Glutamatergic neuron (in vitro differentiated cells): ENCODE results near the gene EXOC4. TPM values are rescaled to one million over a fixed set of nuclear protein-coding genes. Genes with fewer than 3 reads are reported as not detected.

Experiments used
- DNase-seq: peaks from one replicate; pipeline ENCODE4 v3.0.0; 2022
- H3K27ac Mint-ChIP-seq: one replicate; pipeline ENCODE4 v1.8.0; 2020; ENCODE audit warnings: mild to moderate bottlenecking, mixed read lengths, inconsistent platforms; ENCODE audit not compliant: unreplicated experiment
- H3K27me3 Mint-ChIP-seq: one replicate; pipeline ENCODE4 v1.8.0; 2020; ENCODE audit warnings: mild to moderate bottlenecking, moderate library complexity, mixed read lengths, inconsistent platforms; ENCODE audit not compliant: unreplicated experiment
- H3K36me3 Mint-ChIP-seq: one replicate; pipeline ENCODE4 v1.8.0; 2020; ENCODE audit warnings: mild to moderate bottlenecking, mixed read lengths, inconsistent platforms; ENCODE audit not compliant: unreplicated experiment
- H3K4me1 Mint-ChIP-seq: one replicate; pipeline ENCODE4 v1.8.0; 2020; ENCODE audit warnings: mild to moderate bottlenecking, low read depth, mixed read lengths, inconsistent platforms; ENCODE audit not compliant: unreplicated experiment
- H3K4me3 Mint-ChIP-seq: one replicate; pipeline ENCODE4 v1.8.0; 2020; ENCODE audit warnings: mild to moderate bottlenecking, mixed read lengths, inconsistent platforms; ENCODE audit not compliant: unreplicated experiment
- H3K9me3 Mint-ChIP-seq: one replicate; pipeline ENCODE4 v1.8.0; 2020; ENCODE audit warnings: mild to moderate bottlenecking, moderate library complexity, mixed read lengths, inconsistent platforms; ENCODE audit not compliant: unreplicated experiment
- total RNA-seq: library from RNA; stranded (reverse); fragmentation: NEBNext Ultra II Directional; extraction: Animal tissue kit (Norgen Biotek cat#: 25700); gene quantifications from one replicate; pipeline ENCODE4 v1.2.1, GENCODE V29; 2021; ENCODE audit not compliant: unreplicated experiment
- TF ChIP-seq, protein P1 (sequence below): fragments of 200-600 bp; sonication (generic); IDR thresholded peaks from one replicate; pipeline ENCODE4 v1.5.0; 2021; ENCODE audit not compliant: partially characterized antibody, unreplicated experiment

The EXOC4 gene
- total RNA-seq, 1 donor from 2014 or later, result 73.8 TPM

DNA sequence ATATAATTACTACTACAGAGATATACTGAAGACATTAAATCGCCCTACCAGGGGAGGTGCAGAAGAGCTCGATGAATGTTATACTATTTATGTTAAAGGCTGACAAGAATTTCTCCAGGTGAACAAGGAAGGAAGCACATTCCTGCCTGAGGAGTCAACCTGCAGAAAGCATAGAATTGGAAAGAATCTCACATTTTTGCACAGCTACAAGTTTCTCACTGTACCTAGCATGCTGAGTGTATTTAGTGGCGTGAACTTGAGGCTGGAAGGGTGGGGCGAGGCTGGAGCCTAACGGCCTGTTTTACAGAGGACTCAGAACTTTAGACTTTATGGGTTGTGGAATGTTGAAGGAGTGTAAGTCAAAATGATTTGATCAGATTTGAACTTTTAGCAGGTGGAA is 500.6 kb downstream of the EXOC4 start:
- TF ChIP-seq, protein P1, sequence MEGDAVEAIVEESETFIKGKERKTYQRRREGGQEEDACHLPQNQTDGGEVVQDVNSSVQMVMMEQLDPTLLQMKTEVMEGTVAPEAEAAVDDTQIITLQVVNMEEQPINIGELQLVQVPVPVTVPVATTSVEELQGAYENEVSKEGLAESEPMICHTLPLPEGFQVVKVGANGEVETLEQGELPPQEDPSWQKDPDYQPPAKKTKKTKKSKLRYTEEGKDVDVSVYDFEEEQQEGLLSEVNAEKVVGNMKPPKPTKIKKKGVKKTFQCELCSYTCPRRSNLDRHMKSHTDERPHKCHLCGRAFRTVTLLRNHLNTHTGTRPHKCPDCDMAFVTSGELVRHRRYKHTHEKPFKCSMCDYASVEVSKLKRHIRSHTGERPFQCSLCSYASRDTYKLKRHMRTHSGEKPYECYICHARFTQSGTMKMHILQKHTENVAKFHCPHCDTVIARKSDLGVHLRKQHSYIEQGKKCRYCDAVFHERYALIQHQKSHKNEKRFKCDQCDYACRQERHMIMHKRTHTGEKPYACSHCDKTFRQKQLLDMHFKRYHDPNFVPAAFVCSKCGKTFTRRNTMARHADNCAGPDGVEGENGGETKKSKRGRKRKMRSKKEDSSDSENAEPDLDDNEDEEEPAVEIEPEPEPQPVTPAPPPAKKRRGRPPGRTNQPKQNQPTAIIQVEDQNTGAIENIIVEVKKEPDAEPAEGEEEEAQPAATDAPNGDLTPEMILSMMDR, result no peak
- Mint-ChIP-seq H3K36me3 (no peaks in the 10 kb centered on the region), H3K27me3 (no peaks in the 10 kb centered on the region), H3K4me1 (no peaks in the 10 kb centered on the region), H3K9me3 (no peaks in the 10 kb centered on the region), H3K27ac (no peak overlapping the region), H3K4me3 (no peak overlapping the region)
- no peak for DNase-seq

DNA sequence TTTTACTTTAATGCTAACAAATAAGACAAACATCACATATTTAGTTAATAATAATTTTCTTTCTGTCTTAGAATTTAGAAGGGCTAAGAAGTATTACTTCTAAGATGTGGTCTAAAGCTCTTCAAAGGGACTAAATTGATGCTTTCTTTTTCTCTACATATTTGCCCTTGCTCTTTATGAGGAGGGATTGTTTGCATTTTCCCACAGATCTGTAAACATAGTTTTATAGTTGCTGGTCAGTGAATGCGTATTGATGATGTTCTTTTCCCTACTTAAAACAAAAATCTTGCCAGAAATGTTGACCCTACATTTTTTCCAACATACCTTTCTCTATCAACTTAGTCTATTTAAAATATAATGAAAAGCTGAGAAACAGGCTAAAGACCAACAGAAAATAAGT is 501.8 kb downstream of the EXOC4 start:
- Mint-ChIP-seq H3K36me3 (no peaks in the 10 kb centered on the region), H3K4me3 (no peak overlapping the region), H3K4me1 (no peaks in the 10 kb centered on the region), H3K27me3 (no peaks in the 10 kb centered on the region), H3K9me3 (no peaks in the 10 kb centered on the region), H3K27ac (no peak overlapping the region)
- DNase-seq, result no peak
- TF ChIP-seq, protein P1, result no peak

DNA sequence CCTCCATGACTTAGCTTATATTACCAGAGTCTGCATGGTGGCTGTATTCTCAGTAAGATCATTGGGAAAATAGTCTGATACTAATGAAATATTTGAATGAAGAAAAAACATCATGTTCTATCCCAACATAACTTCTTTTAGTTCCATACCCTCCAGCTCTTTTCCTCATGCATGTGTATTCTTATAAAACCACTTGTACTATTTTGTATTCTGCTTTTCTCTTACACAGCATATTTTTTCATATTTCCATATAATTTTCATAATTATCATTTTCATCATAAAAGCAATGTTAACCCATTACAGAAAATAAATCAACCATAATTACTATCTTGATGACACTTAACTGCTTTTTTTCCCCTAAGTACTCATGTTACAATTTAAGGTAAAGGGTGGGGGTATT is 503.0 kb downstream of the EXOC4 start:
- TF ChIP-seq, protein P1, result no peak
- H3K9me3 Mint-ChIP-seq, result no peaks in the 10 kb centered on the region

DNA sequence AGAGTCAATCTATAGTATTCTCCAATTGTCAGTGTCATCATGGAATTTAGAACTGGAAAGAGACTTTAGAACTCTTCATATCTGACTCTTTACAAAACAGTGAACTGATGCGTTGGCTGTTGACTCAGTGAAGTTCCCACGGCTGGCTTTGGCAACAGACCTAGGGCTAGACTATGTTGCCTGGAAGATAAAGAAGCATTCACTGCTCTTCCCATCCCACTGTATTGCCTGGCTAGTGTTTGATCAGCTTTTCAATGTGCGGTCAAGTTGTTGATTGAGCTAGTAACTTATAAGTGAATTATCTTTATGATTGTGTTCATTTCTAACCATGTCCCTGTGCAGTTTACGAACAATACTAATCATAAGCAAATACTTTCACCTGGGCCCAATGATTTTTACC is 508.6 kb downstream of the EXOC4 start:
- H3K27me3 Mint-ChIP-seq, result no peaks in the 10 kb centered on the region
- no peak overlapping the region for H3K27ac Mint-ChIP-seq
- TF ChIP-seq, protein P1, result no peak
- no peak for DNase-seq
- H3K4me1 Mint-ChIP-seq, result peaks cover 7% of the 10 kb centered on the region
- no peaks in the 10 kb centered on the region for H3K36me3 Mint-ChIP-seq
- H3K9me3 Mint-ChIP-seq, result no peaks in the 10 kb centered on the region
- no peak overlapping the region for H3K4me3 Mint-ChIP-seq

More for the DNA sequence above, 503.0 kb downstream of the EXOC4 start:
- Mint-ChIP-seq H3K27me3 (no peaks in the 10 kb centered on the region), H3K4me3 (no peak overlapping the region), H3K27ac (no peak overlapping the region), H3K4me1 (no peaks in the 10 kb centered on the region), H3K36me3 (no peaks in the 10 kb centered on the region)
- no peak for DNase-seq

DNA sequence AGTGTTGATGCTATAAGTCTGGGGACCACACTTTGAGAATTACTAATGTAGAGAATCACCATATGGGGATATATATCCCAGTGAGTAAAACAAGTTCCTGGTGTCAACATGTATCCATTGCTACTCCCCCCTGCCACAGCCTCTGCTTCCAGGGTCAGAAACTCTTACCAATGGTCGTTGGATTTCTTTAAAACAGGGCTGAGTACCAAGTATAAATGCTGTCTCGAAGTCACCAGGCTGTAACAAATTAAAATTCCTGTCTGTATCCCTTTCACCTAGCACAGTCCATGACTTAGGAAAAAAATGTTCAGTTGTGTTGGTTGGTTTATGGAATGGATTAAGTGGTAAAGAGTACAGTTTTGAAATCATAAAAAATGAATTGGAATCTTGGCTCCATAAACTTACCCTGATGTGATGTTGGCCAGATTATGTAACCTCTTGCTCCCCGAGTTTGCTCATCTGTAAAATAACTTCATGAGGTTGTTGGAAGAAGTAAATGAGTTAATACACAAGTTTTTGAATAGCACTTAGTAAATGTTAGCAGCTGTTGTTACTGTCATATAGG is 510.3 kb downstream of the EXOC4 start:
- no peak for DNase-seq
- TF ChIP-seq, protein P1, result no peak
- H3K4me3 Mint-ChIP-seq, result no peak overlapping the region
- no peaks in the 10 kb centered on the region for H3K36me3 Mint-ChIP-seq
- H3K4me1 Mint-ChIP-seq, result peaks cover 7% of the 10 kb centered on the region
- no peaks in the 10 kb centered on the region for H3K9me3 Mint-ChIP-seq
- no peaks in the 10 kb centered on the region for H3K27me3 Mint-ChIP-seq
- no peak overlapping the region for H3K27ac Mint-ChIP-seq
